Measurements from ENCODE around the gene ZNF417. TPM values are rescaled to one million over a fixed set of nuclear protein-coding genes. Genes with fewer than 3 reads are reported as not detected.

The ZNF417 gene
- total RNA-seq, 1 experiment from 2014 or later, result 22.2 TPM

GRCh38 chr19:57947088-57947418, 30.7 kb upstream of the ZNF417 start:
- Mint-ChIP-seq H3K4me3 (peak overlapping the region; percentile 93), H3K4me1 (peaks cover 12 to 15% of the 10 kb centered on the region in 2 experiments), H3K27me3 (ENCODE audit: low read depth) (peaks cover 4% of the 10 kb centered on the region; the same call in 1 of the 2 replicates), H3K27ac (no peak overlapping the region; a peak in 2 of 7 replicates), H3K9me3 (peaks cover 26 to 65% of the 10 kb centered on the region in 2 experiments), H3K36me3 (ENCODE audit: insufficient read depth in 1 of 3, low read depth in 3 of 3) (peaks cover 26 to 46% (median 34%) of the 10 kb centered on the region in 3 experiments)
- H4K8ac ChIP-seq (replicated peaks; ENCODE audit: insufficient read length, low read depth, low read length), result no peak overlapping the region
- H3K18ac ChIP-seq (ENCODE audit: insufficient read length, low read depth, low read length), result peak overlapping the region; percentile 34
- H2BK12ac ChIP-seq (ENCODE audit: insufficient read length, low read depth, low read length), result no peak overlapping the region
- no peak overlapping the region for H3T11ph ChIP-seq (ENCODE audit: low read length)
- peaks cover 32% of the 10 kb centered on the region for H3K79me2 ChIP-seq (ENCODE audit: insufficient read depth, low read length)
- no peak overlapping the region for H3K23ac ChIP-seq (ENCODE audit: insufficient read length, low read depth, low read length)
- H3K79me1 ChIP-seq (ENCODE audit: insufficient read depth, low read depth, low read length, poor library complexity, severe bottlenecking), result peaks cover 10% of the 10 kb centered on the region
- no CpG with 5 or more reads among the region's 18 CpGs for WGBS (ENCODE audit: extremely low coverage, insufficient read length, low lambda C conversion rate)
- H4K5ac ChIP-seq (ENCODE audit: insufficient read length, low read depth, low read length), result no peak overlapping the region
- H3K23me2 ChIP-seq (ENCODE audit: insufficient read length, low read depth, low read length, poor library complexity, severe bottlenecking), result peaks cover 8% of the 10 kb centered on the region
- no peak for DNase-seq
- no peak overlapping the region for H2AK5ac ChIP-seq (ENCODE audit: insufficient read length, low read length)
- H3K4ac ChIP-seq (ENCODE audit: low read depth, low read length), result no peak overlapping the region
- H3K27me3 ChIP-seq (ENCODE audit: insufficient read depth, low read length), result no peaks in the 10 kb centered on the region
- no peak overlapping the region for H4K91ac ChIP-seq (ENCODE audit: insufficient read length, low read depth, low read length)
- H3K14ac ChIP-seq (ENCODE audit: insufficient read depth, low read length), result peak overlapping the region; percentile 93
- H3K56ac ChIP-seq (ENCODE audit: insufficient read length, low read depth, low read length), result no peak overlapping the region
- no peaks in the 10 kb centered on the region for H3K4me1 ChIP-seq (ENCODE audit: insufficient read depth, low read length)
- no peak for TF ChIP-seq CTCF (conservative IDR thresholded peaks at IDR 0.05)
- H3K9me3 ChIP-seq (ENCODE audit: control insufficient read depth, low read depth, low read length), result peaks cover 4% of the 10 kb centered on the region
- H2BK15ac ChIP-seq (ENCODE audit: low read depth, low read length), result no peak overlapping the region
- H2BK5ac ChIP-seq (ENCODE audit: insufficient read length, low read length), result no peak overlapping the region
- H4K20me1 ChIP-seq (ENCODE audit: control insufficient read depth, insufficient read depth, insufficient read length), result no peaks in the 10 kb centered on the region
- H3K9ac ChIP-seq (ENCODE audit: extremely low read depth, insufficient read length, low read length), result peak overlapping the region; percentile 70
- H3K27ac ChIP-seq (ENCODE audit: insufficient read length, low read depth, low read length), result no peak overlapping the region
- no peak overlapping the region for H2BK20ac ChIP-seq (ENCODE audit: low read depth, low read length, poor library complexity, severe bottlenecking)
- peak overlapping the region; percentile 92 for H3K4me2 ChIP-seq (ENCODE audit: insufficient read depth, insufficient read length, low read length)
- H2AFZ ChIP-seq (ENCODE audit: low read length), result no peak overlapping the region
- H2BK120ac ChIP-seq (ENCODE audit: low read depth, low read length, poor library complexity, severe bottlenecking), result no peak overlapping the region

Data from H9 (cell line).